NCI-H774 (cell line): ENCODE data around the gene LDAH.
"Not testable (repeated sequence)": the region's sequence is repeated elsewhere in the genome, so short reads cannot be mapped to it uniquely, and the experiment has no call there.

ENCODE experiments used
- DNase-seq: peaks from one replicate; lab custom pipeline; 2025; lab: John Stamatoyannopoulos, UW

Gene LDAH

GRCh38 chr2:20723543-20723942, 99.4 kb downstream of the LDAH start:
- DNase-seq: no peak

DNA sequence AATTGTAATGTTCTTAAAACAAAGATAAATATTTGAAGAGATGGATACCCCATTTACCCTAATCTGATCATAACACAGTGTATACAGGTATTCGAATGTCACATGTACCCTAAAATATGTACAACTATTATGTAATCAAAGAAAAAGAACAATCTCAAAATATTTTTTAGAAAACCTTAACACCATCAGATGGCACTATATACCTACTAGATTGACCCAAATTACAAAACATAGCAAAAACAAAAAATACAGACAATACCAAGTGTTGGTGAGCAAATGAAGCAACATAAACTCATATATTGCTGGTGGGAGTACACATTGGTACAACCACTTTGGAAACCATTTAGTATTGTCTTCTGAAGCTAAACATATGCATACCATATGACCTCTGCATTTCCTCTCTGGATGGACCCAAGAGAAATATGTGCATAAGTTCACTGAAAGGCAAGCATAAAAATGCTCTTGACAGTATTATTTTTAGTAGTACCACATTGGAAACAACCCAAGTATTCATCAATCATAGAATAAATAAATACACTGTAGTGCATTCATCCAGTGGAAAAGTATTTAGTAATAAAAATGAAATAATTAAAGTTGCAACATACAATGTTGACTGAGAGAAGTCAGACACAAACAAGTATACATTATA, 100.2 kb downstream of the LDAH start:
- no peak for DNase-seq

GRCh38 chr2:20717641-20718040, 105.3 kb downstream of the LDAH start:
- no peak for DNase-seq

DNA sequence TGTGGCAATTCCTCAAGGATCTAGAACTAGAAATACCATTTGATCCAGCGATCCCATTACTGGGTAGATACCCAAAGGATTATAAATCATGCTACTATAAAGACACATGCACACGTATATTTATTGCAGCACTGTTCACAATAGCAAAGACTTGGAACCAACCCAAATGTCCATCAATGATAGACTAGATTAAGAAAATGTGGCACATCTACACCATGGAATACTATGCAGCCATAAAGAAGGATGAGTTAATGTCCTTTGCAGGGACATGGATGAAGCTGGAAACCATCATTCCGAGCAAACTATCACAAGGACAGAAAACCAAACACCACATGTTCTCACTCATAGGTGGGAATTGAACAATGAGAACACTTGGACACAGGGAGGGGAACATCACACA, 106.7 kb downstream of the LDAH start:
- DNase-seq: not testable (repeated sequence)

GRCh38 chr2:20714412-20714811, 108.5 kb downstream of the LDAH start:
- not testable (repeated sequence) for DNase-seq

GRCh38 chr2:20713585-20713984, 109.3 kb downstream of the LDAH start:
- not testable (repeated sequence) for DNase-seq

GRCh38 chr2:20711641-20712040, 111.3 kb downstream of the LDAH start:
- not testable (repeated sequence) for DNase-seq

GRCh38 chr2:20707601-20708000, 115.3 kb downstream of the LDAH start:
- DNase-seq: no peak

- no peak for DNase-seq
These were observed 116.1 kb downstream of the LDAH start for GRCh38 chr2:20706786-20707185.

DNA sequence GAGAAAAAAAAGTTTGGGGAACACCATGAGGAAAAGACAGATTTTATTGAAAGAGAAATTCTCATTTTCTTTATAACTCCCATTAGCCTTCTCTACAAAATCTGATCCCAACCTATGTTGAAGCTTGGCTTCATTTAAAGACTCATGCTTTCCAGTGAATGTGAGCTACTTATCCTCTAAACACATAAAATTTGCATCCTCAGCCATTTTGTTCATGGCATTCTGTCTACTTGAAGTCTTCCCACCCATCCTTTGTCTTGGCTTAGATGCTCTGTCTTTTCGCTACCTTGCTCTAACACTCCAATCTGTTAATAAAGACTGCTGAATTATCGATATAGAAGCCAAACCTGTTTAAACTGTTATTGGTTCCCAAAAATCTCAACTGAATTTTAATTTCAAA, 116.7 kb downstream of the LDAH start:
- DNase-seq: no peak

DNA sequence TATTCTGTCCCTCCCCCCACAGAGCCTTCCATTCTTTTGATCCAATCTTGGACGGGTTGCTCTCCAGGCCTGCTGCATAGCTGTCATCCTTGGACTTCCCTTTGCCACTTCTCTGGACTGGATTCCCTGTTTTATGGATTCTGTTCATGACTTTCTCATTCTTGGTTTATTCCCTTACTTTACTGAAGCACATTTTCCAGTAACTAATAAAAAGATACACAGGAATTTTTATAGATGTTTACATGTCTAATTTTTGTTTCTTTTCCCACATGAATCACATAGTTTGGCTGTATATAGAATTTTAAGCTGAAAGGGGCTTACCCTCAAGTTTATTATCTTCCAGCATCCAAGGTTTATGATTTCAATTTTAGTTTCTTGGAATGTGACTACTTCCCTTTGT, 118.0 kb downstream of the LDAH start:
- no peak for DNase-seq

GRCh38 chr2:20702563-20702962, 120.3 kb downstream of the LDAH start:
- DNase-seq: no peak

DNA sequence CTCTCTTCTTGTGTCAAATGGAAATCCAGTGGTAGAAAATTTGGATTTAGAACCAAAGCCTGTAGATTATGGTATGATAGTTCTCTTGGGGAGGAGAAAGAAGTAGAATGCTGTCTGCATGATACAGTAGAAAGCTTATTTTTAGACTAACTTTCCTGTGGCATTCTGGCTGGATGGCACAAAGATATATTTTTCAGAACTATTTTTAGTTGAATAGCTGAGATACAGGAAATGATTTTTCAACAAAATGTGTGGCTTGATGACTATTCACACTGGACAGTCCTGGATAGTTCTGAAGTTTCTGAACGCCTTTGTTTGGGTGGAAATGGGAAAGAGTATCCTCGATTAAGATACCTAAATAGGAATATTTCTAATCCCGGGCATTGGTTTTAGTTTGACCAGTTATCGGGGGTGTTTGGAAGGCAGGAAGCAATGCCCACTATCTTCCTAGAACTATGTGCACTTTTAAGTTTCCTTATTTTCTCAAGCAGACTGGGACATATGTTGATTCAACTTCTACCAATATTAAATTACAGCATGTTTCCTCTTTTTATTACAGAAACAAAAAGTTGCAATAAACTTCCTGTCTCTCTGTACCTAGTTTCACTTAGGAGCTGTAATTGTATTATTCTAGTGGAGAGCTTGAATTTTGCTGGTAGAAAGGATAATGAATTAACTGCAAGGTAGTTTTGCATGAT, 123.8 kb downstream of the LDAH start:
- no peak for DNase-seq

DNA sequence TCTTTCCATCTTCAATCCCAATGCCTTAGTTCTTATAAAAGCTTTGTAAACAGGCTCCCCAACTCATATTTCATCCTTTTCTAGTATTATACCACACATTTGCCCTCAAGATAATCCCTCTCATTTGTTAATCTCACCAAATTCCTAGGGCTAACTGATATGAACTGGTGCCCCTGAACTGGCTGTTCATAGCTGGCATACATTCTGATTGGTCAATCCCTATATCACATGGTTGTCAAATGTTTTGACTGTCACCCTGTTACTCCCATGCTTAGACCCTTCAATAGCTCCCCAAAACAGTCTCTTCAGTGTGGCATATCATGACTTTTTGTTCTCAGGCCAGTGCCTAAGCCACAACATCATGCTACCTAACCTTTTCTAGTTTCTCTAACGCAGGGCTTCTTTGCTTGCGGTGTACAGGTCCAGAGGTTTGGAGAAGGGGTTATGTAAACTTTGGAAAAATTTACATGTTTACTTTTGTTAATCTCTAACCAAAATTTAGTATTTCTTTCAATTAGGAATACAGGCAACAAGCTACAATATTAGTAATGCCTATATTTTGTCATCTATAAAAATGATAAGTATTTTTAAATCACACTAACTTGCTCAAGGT, 125.5 kb downstream of the LDAH start:
- DNase-seq: no peak

DNA sequence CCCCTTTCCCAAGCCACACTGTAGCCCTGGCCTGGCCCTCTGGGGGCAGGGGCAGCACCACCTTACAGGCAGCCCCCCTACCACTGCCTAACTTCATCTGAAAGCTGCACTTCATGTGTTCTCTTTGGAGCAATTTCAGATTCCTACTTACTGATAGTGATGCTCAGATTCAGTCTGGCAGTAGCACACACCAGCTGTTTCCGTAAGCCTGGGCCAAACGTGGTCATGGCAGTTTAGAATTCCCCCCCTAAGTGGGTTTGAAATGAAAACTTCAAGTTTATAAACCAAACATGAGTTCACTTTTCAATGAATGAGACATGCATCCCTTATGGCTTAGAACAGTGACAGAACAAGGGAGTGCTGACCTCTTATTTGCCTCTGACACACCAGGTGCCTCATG, 126.5 kb downstream of the LDAH start:
- no peak for DNase-seq

GRCh38 chr2:20693317-20693716, 129.6 kb downstream of the LDAH start:
- DNase-seq: no peak

GRCh38 chr2:20692081-20692480, 130.8 kb downstream of the LDAH start:
- DNase-seq: no peak

DNA sequence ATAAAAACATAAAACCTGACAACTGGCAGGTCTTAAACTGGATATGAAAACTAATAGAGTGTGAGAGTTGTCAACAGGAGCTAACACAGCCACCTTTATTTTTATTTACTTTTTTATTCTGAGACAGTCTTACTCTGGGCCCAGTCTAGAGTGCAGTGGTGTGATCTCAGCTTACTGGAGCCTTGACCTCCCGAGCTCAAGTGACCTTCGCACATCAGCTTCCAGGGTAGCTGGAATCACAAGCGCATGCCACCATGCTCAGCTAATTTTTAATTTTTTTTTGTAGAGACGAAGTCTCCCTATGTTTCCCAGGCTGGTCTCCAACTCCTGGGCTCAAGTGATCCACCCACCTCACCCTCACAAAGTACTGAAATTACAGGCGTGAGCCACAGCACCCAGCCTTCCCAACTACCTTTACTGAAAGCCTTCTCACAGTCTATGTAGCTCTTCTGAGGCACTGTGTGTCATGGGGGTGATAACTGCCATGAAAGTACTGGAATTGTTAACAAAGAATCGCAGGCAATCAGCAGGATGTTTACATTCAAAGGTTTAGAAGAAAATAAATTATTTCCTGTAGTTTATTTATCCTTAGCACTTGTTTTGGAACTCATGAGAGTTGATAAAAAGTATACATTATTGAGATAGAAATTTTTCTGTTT, 131.7 kb downstream of the LDAH start:
- no peak for DNase-seq

- DNase-seq: no peak
These were observed 133.3 kb downstream of the LDAH start for GRCh38 chr2:20689428-20690264.

GRCh38 chr2:20687260-20687832, 135.6 kb downstream of the LDAH start:
- DNase-seq: no peak

DNA sequence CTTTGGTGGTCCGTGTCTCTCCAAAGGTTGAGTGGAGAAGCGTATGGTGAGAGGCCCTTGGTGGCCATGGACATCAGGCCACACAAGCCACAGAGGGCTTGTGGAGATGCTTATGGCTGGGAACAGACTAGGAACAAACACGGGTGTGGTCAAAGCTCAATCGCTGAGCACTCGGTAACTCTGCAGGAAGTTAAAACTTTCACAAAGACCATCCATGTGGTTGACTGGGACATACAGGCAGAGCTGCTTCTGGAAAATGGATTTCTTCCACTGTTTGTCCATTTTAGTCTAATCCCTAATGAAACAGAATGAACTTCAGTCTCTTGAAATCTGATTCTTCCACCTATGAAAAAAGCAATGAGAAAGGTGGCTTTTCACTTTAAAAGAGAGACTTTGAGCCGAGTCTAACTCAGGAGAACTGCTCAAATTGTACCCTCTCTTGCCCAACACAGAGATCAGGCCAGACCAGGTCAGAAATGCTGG, 138.3 kb downstream of the LDAH start:
- DNase-seq: no peak
